ENCODE results near the gene XRCC3. TPM values are rescaled to one million over a fixed set of nuclear protein-coding genes. Genes with fewer than 3 reads are reported as not detected.

XRCC3 gene
- total RNA-seq, 1 donor = 11.7 TPM

DNA sequence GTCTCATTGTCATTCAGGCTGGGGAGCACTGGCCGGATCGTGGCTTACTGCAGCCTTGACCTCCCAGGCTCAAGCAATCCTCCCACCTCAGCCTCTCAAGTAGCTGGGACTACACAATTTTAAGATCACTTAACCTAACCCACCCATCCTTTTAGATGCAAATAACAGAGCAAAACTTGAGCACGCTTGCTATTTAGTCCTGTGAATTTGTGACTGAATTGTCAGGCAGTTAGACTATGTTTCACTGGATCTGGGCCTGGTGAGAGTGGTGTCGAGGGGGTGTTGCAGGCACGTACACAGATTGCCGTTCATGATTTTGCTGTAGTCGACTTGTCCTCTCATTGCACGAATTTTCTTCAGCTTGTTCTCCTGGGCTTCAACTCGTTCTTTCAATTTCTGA lies 38.5 kb upstream of the XRCC3 start:
- no peak overlapping the region for H3K4me3 ChIP-seq (ENCODE audit: low read depth, low read length)
- TF ChIP-seq, protein P1, sequence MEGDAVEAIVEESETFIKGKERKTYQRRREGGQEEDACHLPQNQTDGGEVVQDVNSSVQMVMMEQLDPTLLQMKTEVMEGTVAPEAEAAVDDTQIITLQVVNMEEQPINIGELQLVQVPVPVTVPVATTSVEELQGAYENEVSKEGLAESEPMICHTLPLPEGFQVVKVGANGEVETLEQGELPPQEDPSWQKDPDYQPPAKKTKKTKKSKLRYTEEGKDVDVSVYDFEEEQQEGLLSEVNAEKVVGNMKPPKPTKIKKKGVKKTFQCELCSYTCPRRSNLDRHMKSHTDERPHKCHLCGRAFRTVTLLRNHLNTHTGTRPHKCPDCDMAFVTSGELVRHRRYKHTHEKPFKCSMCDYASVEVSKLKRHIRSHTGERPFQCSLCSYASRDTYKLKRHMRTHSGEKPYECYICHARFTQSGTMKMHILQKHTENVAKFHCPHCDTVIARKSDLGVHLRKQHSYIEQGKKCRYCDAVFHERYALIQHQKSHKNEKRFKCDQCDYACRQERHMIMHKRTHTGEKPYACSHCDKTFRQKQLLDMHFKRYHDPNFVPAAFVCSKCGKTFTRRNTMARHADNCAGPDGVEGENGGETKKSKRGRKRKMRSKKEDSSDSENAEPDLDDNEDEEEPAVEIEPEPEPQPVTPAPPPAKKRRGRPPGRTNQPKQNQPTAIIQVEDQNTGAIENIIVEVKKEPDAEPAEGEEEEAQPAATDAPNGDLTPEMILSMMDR (IDR thresholded peaks at IDR 0.05; ENCODE audit: insufficient read depth, low read depth, low read length) = no peak
- DNase-seq (ENCODE audit: low read depth) = no peak

DNA sequence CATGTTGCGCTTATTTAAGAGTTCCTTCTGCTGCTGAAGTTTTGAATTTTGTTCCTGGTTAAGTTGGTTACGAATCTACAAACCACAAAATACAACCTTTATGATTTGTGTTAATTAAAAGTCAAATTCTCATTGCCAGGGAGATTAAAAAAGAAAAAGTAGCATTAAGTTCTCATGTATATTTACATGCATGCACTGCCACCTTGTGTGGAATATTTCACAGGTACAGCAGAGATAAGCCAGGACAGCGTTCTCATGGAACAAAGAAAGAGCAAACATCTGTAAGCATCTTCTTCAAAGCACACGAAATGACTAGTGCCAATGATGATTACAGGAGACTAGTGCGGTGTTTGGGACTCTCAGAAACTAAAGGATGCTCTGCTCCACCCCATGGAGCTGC lies 34.6 kb upstream of the XRCC3 start:
- TF ChIP-seq, protein P1 (IDR thresholded peaks at IDR 0.05; ENCODE audit: insufficient read depth, low read depth, low read length) = peak; percentile 6
- no peak overlapping the region for H3K4me3 ChIP-seq (ENCODE audit: low read depth, low read length)
- DNase-seq (ENCODE audit: low read depth) = no peak

DNA sequence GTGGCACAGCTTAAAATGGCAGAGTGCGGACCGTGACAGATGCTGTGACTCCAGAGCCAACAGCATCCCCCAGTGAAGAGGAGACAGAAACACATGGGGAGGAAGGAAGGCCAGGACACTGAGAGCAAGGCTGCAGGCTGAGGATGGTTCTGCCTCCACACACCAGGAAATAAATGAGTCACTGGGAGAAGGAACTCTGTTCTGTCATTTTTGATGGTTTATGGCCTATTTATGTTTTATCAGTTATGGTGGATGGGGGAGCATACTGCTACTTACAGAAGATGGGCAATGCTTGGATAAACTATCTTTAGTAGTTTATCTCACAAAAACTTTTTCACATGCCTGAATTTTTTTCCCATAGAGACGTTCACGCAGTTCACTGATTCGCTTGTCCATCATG lies 34.2 kb upstream of the XRCC3 start:
- H3K4me3 ChIP-seq (ENCODE audit: low read depth, low read length) = no peak overlapping the region
- DNase-seq (ENCODE audit: low read depth) = no peak
- TF ChIP-seq, protein P1 (IDR thresholded peaks at IDR 0.05; ENCODE audit: insufficient read depth, low read depth, low read length) = no peak

DNA sequence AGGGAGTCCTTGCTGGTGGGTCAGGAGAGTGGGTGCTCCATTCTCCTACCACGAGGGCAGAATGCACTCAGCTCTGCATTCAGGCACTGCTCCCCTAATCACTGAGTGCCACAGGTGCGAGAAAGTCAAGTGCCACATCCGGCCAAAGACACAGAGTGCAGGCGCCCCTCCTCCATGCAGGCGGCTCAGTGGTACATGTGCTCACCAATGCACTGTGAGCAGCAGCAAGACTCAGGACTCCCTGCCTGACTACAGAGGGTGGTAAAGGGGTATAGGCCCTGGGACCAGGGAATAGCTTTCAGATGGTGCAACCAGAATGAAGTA lies 33.2 kb upstream of the XRCC3 start:
- TF ChIP-seq, protein P1 (IDR thresholded peaks at IDR 0.05; ENCODE audit: insufficient read depth, low read depth, low read length) = no peak
- H3K4me3 ChIP-seq (ENCODE audit: low read depth, low read length) = no peak overlapping the region
- DNase-seq (ENCODE audit: low read depth) = no peak

DNA sequence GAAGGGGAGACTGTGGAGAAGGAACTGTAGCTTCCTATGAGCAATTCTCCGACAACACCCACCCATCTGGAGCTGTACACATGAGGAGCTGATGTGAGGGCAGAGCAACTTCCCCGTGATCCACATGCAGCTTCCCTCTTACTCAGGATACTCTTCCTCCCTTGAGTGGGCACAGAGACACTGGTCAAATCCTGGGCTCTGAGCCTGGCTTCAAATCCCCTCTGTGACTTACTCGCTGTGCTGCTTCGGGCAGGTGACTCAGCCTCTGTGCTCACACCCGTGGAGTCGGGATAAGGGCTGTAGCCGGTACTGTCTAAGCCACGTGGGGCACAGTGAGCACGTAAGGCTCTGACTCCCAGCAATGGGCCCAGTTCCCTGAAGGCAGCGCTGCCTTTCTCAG lies 31.4 kb upstream of the XRCC3 start:
- TF ChIP-seq, protein P1 (IDR thresholded peaks at IDR 0.05; ENCODE audit: insufficient read depth, low read depth, low read length) = no peak
- DNase-seq (ENCODE audit: low read depth) = no peak
- no peak overlapping the region for H3K4me3 ChIP-seq (ENCODE audit: low read depth, low read length)

DNA sequence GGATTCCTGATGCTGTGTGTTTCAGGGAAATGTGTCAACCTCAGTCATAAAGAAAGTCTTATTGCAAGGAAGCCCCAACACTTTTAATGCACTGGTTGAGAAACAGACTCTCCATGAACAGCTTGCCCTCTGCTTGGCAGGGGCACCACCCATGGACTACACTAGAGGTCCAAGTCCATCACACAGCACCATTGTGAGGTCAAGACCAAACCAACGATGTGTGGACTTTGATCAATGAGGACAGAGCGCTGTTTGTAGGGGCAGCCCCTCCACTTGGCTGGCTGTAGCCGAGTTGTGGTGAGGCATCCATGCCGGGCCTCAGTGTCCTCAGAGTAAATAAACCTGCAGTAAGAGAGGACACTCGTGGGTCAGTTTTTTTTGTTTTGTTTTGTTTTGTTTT lies 30.2 kb upstream of the XRCC3 start:
- TF ChIP-seq, protein P1 (IDR thresholded peaks at IDR 0.05; ENCODE audit: insufficient read depth, low read depth, low read length) = no peak
- no peak for DNase-seq (ENCODE audit: low read depth)
- H3K4me3 ChIP-seq (ENCODE audit: low read depth, low read length) = no peak overlapping the region

DNA sequence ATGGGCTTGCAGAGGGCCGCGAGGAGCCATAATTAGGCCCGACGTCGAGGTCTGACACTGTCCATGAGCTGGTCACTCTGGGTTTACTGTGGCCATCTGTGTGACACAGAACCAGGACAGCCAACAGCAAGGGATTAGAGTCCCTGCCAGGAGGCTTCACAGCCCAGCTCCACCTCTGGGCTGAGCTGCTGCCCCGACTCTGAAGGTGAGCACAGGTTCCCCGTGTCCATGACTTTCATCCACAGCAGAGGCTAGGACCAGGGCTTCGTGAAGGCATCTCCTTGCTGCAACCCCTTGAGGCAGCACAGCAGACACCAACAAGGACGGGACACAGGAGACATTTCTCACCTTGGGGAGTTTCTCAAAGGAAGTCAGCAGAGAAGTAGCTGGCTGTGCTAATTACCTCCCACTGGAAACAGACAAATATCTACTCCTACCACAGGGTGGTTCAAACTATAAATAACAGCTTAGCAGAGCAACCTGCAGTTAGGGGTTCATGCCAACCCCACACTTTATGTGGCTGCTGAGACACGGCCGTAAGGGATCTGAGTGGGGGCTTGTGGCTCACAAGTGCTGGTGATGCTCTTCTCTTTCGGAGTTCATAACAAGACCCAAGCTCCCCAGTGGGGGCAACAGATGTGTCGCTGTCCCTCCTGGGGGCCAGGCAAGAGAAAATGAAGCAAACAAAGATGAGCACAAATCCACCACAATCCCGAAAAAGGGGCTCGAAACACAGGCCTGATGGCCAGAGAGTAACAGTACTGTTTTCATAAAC lies 29.6 kb upstream of the XRCC3 start:
- DNase-seq (ENCODE audit: low read depth) = no peak
- TF ChIP-seq, protein P1 (IDR thresholded peaks at IDR 0.05; ENCODE audit: insufficient read depth, low read depth, low read length) = no peak
- H3K4me3 ChIP-seq (ENCODE audit: low read depth, low read length) = no peak overlapping the region
